SK-N-SH treated with all-trans-retinoic acid at 6 μM for 48 hours (cell line): ENCODE measurements around the gene NUP37.

ENCODE experiments used
- ATAC-seq: fragments of 200-7000 bp; cut with Tn5 transposase; 3 replicates; pipeline ENCODE4 v1.9.1; 2020; ENCODE audit warnings: mild to moderate bottlenecking, moderate library complexity
- ARNTL ChIP-seq: fragments of 450-650 bp; formaldehyde crosslinking; IDR thresholded peaks from 2 replicates; pipeline ENCODE4 v1.5.0; 2020; ENCODE audit warnings: low read depth, mild to moderate bottlenecking, moderate library complexity, borderline replicate concordance
- BACH2 ChIP-seq: fragments of 250-450 bp; sonication (Bioruptor Pico); IDR thresholded peaks from 2 replicates; pipeline ENCODE4 v1.9.0; 2021; ENCODE audit warnings: mild to moderate bottlenecking, borderline replicate concordance
- CSDC2 ChIP-seq: fragments of 250-450 bp; sonication (Bioruptor Pico); IDR thresholded peaks from 2 replicates; pipeline ENCODE4 v1.5.0; 2020; ENCODE audit warnings: mild to moderate bottlenecking, moderate library complexity
- ESRRG ChIP-seq: fragments of 250-450 bp; sonication (Bioruptor Pico); IDR thresholded peaks from 2 replicates; pipeline ENCODE4 v1.6.1; 2021; ENCODE audit warnings: mild to moderate bottlenecking
- ISL1 ChIP-seq: fragments of 250-450 bp; sonication (Bioruptor Pico); IDR thresholded peaks from 2 replicates; pipeline ENCODE4 v2.1.2; 2022; ENCODE audit warnings: mild to moderate bottlenecking, moderate library complexity
- OSR1 ChIP-seq: fragments of 250-450 bp; sonication (Bioruptor Pico); IDR thresholded peaks from 2 replicates; pipeline ENCODE4 v1.8.0; 2022; ENCODE audit warnings: moderate library complexity, mild to moderate bottlenecking, inconsistent platforms
- PPARA ChIP-seq: fragments of 250-450 bp; sonication (Bioruptor Pico); IDR thresholded peaks from 2 replicates; pipeline ENCODE4 v1.5.0; 2020; ENCODE audit warnings: mild to moderate bottlenecking, borderline replicate concordance
- RARB ChIP-seq: fragments of 250-450 bp; sonication (Bioruptor Pico); IDR thresholded peaks from 2 replicates; pipeline ENCODE4 v1.8.0; 2021; ENCODE audit warnings: mild to moderate bottlenecking, moderate library complexity
- SNAI2 ChIP-seq: fragments of 250-450 bp; sonication (Bioruptor Pico); IDR thresholded peaks from 2 replicates; pipeline ENCODE4 v1.5.0; 2020; ENCODE audit warnings: mild to moderate bottlenecking, moderate library complexity
- TCF4 ChIP-seq: fragments of 250-450 bp; sonication (Bioruptor Pico); IDR thresholded peaks from 2 replicates; pipeline ENCODE4 v1.8.0; 2021; ENCODE audit warnings: mild to moderate bottlenecking, moderate library complexity, borderline replicate concordance
- TOX ChIP-seq: fragments of 250-450 bp; sonication (Bioruptor Pico); IDR thresholded peaks from 2 replicates; pipeline ENCODE4 v1.8.0; 2021; ENCODE audit warnings: mild to moderate bottlenecking, moderate library complexity, borderline replicate concordance
- ZC3H10 ChIP-seq: fragments of 250-450 bp; sonication (Bioruptor Pico); IDR thresholded peaks from 2 replicates; pipeline ENCODE4 v1.5.1; 2021; ENCODE audit warnings: mild to moderate bottlenecking, moderate library complexity
- ZFP3 ChIP-seq: fragments of 250-450 bp; sonication (Bioruptor Pico); IDR thresholded peaks from 2 replicates; pipeline ENCODE4 v1.5.0; 2020; ENCODE audit warnings: mild to moderate bottlenecking, moderate library complexity
- ZFP30 ChIP-seq: fragments of 450-650 bp; formaldehyde crosslinking; IDR thresholded peaks from 2 replicates; pipeline ENCODE4 v1.5.0; 2022; ENCODE audit warnings: mild to moderate bottlenecking, moderate library complexity
- ZNF70 ChIP-seq: fragments of 450-650 bp; formaldehyde crosslinking; IDR thresholded peaks from 2 replicates; pipeline ENCODE4 v1.5.0; 2020; ENCODE audit warnings: mild to moderate bottlenecking, moderate library complexity
- ZNF8 ChIP-seq: fragments of 450-650 bp; formaldehyde crosslinking; IDR thresholded peaks from 2 replicates; pipeline ENCODE4 v1.5.0; 2020; ENCODE audit warnings: mild to moderate bottlenecking, moderate library complexity
- TF ChIP-seq, protein P1 (sequence below): fragments of 250-450 bp; sonication (Bioruptor Pico); IDR thresholded peaks from 2 replicates; pipeline ENCODE4 v1.5.1; 2020; ENCODE audit warnings: low read depth, mild to moderate bottlenecking, moderate library complexity
- TF ChIP-seq, protein P2 (sequence below): fragments of 250-450 bp; sonication (Bioruptor Pico); IDR thresholded peaks from 2 replicates; pipeline ENCODE4 v1.8.0; 2020; ENCODE audit warnings: mild to moderate bottlenecking, moderate library complexity, borderline replicate concordance
- TF ChIP-seq, protein P3 (sequence below): fragments of 250-450 bp; sonication (Bioruptor Pico); IDR thresholded peaks from 2 replicates; pipeline ENCODE4 v1.8.0; 2021; ENCODE audit warnings: low read depth, mild to moderate bottlenecking, moderate library complexity, borderline replicate concordance
- TF ChIP-seq, protein P4 (sequence below): fragments of 250-450 bp; sonication (Bioruptor Pico); IDR thresholded peaks from 2 replicates; pipeline ENCODE4 v1.5.1; 2021; ENCODE audit warnings: mild to moderate bottlenecking, moderate library complexity
- TF ChIP-seq, protein P5 (sequence below): fragments of 250-450 bp; sonication (Bioruptor Pico); IDR thresholded peaks from 2 replicates; pipeline ENCODE4 v1.5.0; 2020; ENCODE audit warnings: mild to moderate bottlenecking, moderate library complexity

NUP37 gene

DNA sequence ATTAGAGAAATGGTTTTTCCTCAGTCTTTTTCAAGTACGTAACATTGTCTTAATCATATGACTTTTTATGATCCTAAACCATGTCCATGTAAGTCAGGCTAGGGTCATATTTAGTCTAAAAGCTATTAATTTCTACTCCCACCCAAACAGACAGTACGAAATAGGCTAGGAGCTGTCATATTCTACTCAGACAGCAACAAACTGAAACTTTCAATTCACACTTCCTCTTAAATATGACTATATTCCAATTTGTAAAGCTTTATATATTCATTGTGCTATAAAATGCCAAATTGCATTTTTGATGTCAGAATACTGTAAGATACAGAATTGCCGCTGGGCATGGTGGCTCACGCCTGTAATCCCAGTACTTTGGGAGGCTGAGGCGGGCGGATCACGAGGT lies 3.5 kb downstream of the NUP37 start:
- ATAC-seq = no peak
- TF ChIP-seq ARNTL (CRISPR knock-in tag) (no peak), SNAI2 (CRISPR knock-in tag) (no peak), ZFP30 (CRISPR knock-in tag) (no peak), ZFP3 (CRISPR knock-in tag) (no peak), ZC3H10 (CRISPR knock-in tag) (no peak), OSR1 (CRISPR knock-in tag) (no peak), TOX (CRISPR knock-in tag) (no peak), ISL1 (CRISPR knock-in tag) (no peak), PPARA (CRISPR knock-in tag) (no peak), RARB (CRISPR knock-in tag) (no peak), CSDC2 (no peak), ESRRG (no peak), ZNF8 (CRISPR knock-in tag) (no peak)
- TF ChIP-seq, protein P1, sequence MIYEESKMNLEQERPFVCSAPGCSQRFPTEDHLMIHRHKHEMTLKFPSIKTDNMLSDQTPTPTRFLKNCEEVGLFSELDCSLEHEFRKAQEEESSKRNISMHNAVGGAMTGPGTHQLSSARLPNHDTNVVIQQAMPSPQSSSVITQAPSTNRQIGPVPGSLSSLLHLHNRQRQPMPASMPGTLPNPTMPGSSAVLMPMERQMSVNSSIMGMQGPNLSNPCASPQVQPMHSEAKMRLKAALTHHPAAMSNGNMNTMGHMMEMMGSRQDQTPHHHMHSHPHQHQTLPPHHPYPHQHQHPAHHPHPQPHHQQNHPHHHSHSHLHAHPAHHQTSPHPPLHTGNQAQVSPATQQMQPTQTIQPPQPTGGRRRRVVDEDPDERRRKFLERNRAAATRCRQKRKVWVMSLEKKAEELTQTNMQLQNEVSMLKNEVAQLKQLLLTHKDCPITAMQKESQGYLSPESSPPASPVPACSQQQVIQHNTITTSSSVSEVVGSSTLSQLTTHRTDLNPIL (CRISPR knock-in tag) = no peak

DNA sequence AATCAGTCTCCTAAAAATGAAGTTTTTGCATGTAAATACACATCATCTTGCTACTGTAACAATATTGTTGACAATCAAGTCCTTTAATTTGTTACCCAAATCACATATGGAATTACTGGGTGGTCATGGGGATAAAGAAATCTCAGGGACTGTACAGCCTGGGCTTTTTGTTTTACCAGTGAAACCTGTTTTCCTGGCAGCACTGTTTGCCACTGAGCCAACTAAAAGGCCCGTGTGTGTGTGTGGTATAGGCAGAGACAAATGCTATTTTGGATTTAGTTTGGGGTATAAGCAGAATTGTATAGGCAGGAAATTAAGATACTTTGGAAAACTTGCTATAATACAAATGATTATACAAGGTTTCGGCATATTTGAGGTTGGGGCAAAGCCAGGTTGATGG lies 5.7 kb downstream of the NUP37 start:
- TF ChIP-seq ZFP30 (CRISPR knock-in tag) (no peak), TOX (CRISPR knock-in tag) (no peak), CSDC2 (no peak), ESRRG (no peak), TCF4 (no peak), BACH2 (CRISPR knock-in tag) (no peak), RARB (CRISPR knock-in tag) (no peak), ZFP3 (CRISPR knock-in tag) (no peak), ZC3H10 (CRISPR knock-in tag) (no peak), ZNF8 (CRISPR knock-in tag) (no peak)
- TF ChIP-seq, protein P1 (CRISPR knock-in tag) = no peak
- TF ChIP-seq, protein P2, sequence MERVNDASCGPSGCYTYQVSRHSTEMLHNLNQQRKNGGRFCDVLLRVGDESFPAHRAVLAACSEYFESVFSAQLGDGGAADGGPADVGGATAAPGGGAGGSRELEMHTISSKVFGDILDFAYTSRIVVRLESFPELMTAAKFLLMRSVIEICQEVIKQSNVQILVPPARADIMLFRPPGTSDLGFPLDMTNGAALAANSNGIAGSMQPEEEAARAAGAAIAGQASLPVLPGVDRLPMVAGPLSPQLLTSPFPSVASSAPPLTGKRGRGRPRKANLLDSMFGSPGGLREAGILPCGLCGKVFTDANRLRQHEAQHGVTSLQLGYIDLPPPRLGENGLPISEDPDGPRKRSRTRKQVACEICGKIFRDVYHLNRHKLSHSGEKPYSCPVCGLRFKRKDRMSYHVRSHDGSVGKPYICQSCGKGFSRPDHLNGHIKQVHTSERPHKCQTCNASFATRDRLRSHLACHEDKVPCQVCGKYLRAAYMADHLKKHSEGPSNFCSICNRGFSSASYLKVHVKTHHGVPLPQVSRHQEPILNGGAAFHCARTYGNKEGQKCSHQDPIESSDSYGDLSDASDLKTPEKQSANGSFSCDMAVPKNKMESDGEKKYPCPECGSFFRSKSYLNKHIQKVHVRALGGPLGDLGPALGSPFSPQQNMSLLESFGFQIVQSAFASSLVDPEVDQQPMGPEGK (CRISPR knock-in tag) = no peak
- TF ChIP-seq, protein P3, sequence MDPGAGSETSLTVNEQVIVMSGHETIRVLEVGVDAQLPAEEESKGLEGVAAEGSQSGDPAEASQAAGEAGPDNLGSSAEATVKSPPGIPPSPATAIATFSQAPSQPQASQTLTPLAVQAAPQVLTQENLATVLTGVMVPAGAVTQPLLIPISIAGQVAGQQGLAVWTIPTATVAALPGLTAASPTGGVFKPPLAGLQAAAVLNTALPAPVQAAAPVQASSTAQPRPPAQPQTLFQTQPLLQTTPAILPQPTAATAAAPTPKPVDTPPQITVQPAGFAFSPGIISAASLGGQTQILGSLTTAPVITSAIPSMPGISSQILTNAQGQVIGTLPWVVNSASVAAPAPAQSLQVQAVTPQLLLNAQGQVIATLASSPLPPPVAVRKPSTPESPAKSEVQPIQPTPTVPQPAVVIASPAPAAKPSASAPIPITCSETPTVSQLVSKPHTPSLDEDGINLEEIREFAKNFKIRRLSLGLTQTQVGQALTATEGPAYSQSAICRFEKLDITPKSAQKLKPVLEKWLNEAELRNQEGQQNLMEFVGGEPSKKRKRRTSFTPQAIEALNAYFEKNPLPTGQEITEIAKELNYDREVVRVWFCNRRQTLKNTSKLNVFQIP = no peak
- TF ChIP-seq, protein P4, sequence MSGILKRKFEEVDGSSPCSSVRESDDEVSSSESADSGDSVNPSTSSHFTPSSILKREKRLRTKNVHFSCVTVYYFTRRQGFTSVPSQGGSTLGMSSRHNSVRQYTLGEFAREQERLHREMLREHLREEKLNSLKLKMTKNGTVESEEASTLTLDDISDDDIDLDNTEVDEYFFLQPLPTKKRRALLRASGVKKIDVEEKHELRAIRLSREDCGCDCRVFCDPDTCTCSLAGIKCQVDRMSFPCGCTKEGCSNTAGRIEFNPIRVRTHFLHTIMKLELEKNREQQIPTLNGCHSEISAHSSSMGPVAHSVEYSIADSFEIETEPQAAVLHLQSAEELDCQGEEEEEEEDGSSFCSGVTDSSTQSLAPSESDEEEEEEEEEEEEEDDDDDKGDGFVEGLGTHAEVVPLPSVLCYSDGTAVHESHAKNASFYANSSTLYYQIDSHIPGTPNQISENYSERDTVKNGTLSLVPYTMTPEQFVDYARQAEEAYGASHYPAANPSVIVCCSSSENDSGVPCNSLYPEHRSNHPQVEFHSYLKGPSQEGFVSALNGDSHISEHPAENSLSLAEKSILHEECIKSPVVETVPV (CRISPR knock-in tag) = no peak
- TF ChIP-seq, protein P5, sequence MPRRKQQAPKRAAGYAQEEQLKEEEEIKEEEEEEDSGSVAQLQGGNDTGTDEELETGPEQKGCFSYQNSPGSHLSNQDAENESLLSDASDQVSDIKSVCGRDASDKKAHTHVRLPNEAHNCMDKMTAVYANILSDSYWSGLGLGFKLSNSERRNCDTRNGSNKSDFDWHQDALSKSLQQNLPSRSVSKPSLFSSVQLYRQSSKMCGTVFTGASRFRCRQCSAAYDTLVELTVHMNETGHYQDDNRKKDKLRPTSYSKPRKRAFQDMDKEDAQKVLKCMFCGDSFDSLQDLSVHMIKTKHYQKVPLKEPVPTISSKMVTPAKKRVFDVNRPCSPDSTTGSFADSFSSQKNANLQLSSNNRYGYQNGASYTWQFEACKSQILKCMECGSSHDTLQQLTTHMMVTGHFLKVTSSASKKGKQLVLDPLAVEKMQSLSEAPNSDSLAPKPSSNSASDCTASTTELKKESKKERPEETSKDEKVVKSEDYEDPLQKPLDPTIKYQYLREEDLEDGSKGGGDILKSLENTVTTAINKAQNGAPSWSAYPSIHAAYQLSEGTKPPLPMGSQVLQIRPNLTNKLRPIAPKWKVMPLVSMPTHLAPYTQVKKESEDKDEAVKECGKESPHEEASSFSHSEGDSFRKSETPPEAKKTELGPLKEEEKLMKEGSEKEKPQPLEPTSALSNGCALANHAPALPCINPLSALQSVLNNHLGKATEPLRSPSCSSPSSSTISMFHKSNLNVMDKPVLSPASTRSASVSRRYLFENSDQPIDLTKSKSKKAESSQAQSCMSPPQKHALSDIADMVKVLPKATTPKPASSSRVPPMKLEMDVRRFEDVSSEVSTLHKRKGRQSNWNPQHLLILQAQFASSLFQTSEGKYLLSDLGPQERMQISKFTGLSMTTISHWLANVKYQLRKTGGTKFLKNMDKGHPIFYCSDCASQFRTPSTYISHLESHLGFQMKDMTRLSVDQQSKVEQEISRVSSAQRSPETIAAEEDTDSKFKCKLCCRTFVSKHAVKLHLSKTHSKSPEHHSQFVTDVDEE = no peak
- no peak for ATAC-seq

DNA sequence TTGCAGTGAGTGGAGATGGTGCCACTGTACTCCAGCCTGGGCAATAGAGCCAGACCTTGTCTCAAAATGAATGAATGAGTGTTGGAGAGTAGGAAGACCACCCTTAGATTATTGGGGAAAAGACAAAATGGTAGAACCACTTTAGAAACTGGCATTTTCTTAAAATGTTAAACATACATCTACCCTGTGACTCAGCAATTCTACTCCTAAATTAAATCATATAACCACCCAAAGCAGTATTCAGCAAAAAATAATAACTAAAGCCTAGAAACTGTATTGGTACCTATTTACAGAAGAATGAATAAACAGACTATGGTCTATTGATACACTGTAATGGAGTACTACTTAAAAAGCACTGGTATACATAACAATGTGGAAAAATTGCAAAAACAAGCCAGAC lies 9.1 kb downstream of the NUP37 start:
- no peak for ATAC-seq
- no peak for TF ChIP-seq ESRRG
- TF ChIP-seq OSR1 (CRISPR knock-in tag) = no peak
- TF ChIP-seq SNAI2 (CRISPR knock-in tag) = no peak
- TF ChIP-seq ZNF8 (CRISPR knock-in tag) = no peak
- no peak for TF ChIP-seq ZNF70
- no peak for TF ChIP-seq ISL1 (CRISPR knock-in tag)
- TF ChIP-seq ZC3H10 (CRISPR knock-in tag) = no peak
- TF ChIP-seq, protein P5 = no peak
